RPMI7951 (cell line): Measurements from ENCODE around the gene TCF7. TPM values are rescaled to one million over a fixed set of nuclear protein-coding genes. Genes with fewer than 3 reads are reported as not detected.
"Not testable (repeated sequence)": the region's sequence is repeated elsewhere in the genome, so short reads cannot be mapped to it uniquely, and the experiment has no call there.

ENCODE experiments used
- DNase-seq: peaks from one replicate; pipeline ENCODE4 v3.0.0-alpha.2; 2012; ENCODE audit warnings: low read depth
- total RNA-seq: library from RNA; depleted of rRNA; stranded (reverse); fragments of >200 nt; shearing (Covaris generic); gene quantifications from 2 replicates; pipeline ENCODE4 v1.2.3, GENCODE V29; 2014

The TCF7 gene
- total RNA-seq, 1 experiment from 2014 or later = 12.3 TPM

GRCh38 chr5:134145041-134145757 lies 30.7 kb downstream of the TCF7 start:
- DNase-seq = no peak

GRCh38 chr5:134145779-134146581 lies 31.5 kb downstream of the TCF7 start:
- peak; percentile 67 for DNase-seq

- no peak for DNase-seq
Measured at GRCh38 chr5:134146651-134147518, 32.4 kb downstream of the TCF7 start.

- DNase-seq = no peak
Measured at GRCh38 chr5:134148316-134148715, 33.8 kb downstream of the TCF7 start.

GRCh38 chr5:134148986-134149539 lies 34.6 kb downstream of the TCF7 start:
- no peak for DNase-seq

- peak; percentile 17 for DNase-seq
Measured at GRCh38 chr5:134149571-134150303, 35.3 kb downstream of the TCF7 start.

GRCh38 chr5:134151723-134152122 lies 37.2 kb downstream of the TCF7 start:
- DNase-seq = no peak

- not testable (repeated sequence) for DNase-seq
Measured at GRCh38 chr5:134152173-134152832, 37.8 kb downstream of the TCF7 start.

- no peak for DNase-seq
Measured at GRCh38 chr5:134153241-134153640, 38.8 kb downstream of the TCF7 start.

- DNase-seq = no peak
Measured at GRCh38 chr5:134153657-134154056, 39.2 kb downstream of the TCF7 start.

GRCh38 chr5:134161513-134162395 lies 47.3 kb downstream of the TCF7 start:
- no peak for DNase-seq

- DNase-seq = no peak
Measured at GRCh38 chr5:134162592-134162991, 48.1 kb downstream of the TCF7 start.

GRCh38 chr5:134171972-134172371 lies 57.5 kb downstream of the TCF7 start:
- no peak for DNase-seq

GRCh38 chr5:134174841-134175839 lies 60.7 kb downstream of the TCF7 start:
- peak; percentile 40 for DNase-seq

GRCh38 chr5:134175921-134176510 lies 61.5 kb downstream of the TCF7 start:
- peak; percentile 25 for DNase-seq

GRCh38 chr5:134176511-134177368 lies 62.3 kb downstream of the TCF7 start, which contains the start of gene SKP1:
SKP1 (minus strand) TSS chr5:134176950; CDS start chr5:134174022, 2,928 bp downstream.
- peak; percentile 78 for DNase-seq
